IMR-90 (cell line): ENCODE data around the gene NRL.

Source experiments
- BHLHE40 ChIP-seq: fragments of 150-350 bp; IDR thresholded peaks from 2 replicates; pipeline ENCODE4 v1.6.1; 2016; ENCODE audit warnings: mild to moderate bottlenecking, low read depth, low read length
- MAFK ChIP-seq: IDR thresholded peaks from 2 replicates; pipeline ENCODE4 v1.6.1; 2012; ENCODE audit warnings: low read depth, low read length, improper control_type of control experiment
- NFE2L2 ChIP-seq: fragments of 150-350 bp; IDR thresholded peaks from 2 replicates; pipeline ENCODE4 v1.6.1; 2016; ENCODE audit warnings: low read depth, mild to moderate bottlenecking, low read length
- POLR2A ChIP-seq: IDR thresholded peaks from 2 replicates; pipeline ENCODE4 v1.6.1; 2012; ENCODE audit warnings: mild to moderate bottlenecking, low read depth, low read length
- RAD21 ChIP-seq: IDR thresholded peaks from 2 replicates; pipeline ENCODE4 v1.6.1; 2012; ENCODE audit warnings: low read length, improper control_type of control experiment
- TF ChIP-seq, protein P1 (sequence below): conservative IDR thresholded peaks from 2 replicates; pipeline ENCODE4 v1.5.1; 2012; ENCODE audit warnings: mild to moderate bottlenecking, low read depth, low read length, improper control_type of control experiment
- TF ChIP-seq, protein P2 (sequence below): fragments of 150-350 bp; IDR thresholded peaks from 2 replicates; pipeline ENCODE4 v1.6.1; 2017; ENCODE audit warnings: mild to moderate bottlenecking, antibody characterized with exemption, low read length, low read depth

DNA sequence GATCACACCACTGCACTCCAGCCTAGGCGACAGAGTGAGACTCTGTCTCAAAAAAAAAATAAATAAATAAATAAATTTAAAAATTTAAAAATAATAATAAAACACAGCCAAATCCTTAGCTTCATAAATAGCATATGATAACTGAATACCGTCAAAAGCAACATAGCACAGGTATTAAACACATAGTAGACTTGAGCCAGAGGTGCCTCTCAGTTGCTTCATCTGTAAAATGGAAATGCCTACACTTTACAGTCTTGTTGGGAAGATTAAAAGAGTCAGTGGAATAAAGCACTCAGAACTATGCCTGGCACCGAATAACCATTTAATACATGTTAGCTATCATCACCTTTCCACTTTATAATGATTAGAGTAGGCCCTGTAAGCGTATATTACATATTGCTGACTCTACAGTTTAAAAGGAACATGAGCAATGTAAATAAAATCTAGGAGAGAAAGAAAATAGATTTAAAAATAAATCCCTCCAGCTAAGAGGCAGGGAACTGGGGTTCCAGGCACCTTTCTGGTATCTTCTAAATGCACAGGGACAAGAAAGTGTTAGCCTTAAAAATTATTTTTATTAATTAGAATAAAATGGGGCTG is 8.0 kb downstream of the NRL start:
- no peak for TF ChIP-seq POLR2A
- TF ChIP-seq, protein P1, sequence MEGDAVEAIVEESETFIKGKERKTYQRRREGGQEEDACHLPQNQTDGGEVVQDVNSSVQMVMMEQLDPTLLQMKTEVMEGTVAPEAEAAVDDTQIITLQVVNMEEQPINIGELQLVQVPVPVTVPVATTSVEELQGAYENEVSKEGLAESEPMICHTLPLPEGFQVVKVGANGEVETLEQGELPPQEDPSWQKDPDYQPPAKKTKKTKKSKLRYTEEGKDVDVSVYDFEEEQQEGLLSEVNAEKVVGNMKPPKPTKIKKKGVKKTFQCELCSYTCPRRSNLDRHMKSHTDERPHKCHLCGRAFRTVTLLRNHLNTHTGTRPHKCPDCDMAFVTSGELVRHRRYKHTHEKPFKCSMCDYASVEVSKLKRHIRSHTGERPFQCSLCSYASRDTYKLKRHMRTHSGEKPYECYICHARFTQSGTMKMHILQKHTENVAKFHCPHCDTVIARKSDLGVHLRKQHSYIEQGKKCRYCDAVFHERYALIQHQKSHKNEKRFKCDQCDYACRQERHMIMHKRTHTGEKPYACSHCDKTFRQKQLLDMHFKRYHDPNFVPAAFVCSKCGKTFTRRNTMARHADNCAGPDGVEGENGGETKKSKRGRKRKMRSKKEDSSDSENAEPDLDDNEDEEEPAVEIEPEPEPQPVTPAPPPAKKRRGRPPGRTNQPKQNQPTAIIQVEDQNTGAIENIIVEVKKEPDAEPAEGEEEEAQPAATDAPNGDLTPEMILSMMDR = no peak
- peak; percentile 91 for TF ChIP-seq MAFK
- no peak for TF ChIP-seq NFE2L2
- no peak for TF ChIP-seq BHLHE40
- TF ChIP-seq RAD21 = no peak
- TF ChIP-seq, protein P2, sequence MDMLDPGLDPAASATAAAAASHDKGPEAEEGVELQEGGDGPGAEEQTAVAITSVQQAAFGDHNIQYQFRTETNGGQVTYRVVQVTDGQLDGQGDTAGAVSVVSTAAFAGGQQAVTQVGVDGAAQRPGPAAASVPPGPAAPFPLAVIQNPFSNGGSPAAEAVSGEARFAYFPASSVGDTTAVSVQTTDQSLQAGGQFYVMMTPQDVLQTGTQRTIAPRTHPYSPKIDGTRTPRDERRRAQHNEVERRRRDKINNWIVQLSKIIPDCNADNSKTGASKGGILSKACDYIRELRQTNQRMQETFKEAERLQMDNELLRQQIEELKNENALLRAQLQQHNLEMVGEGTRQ = no peak
